Skeletal muscle satellite cell (primary cell): ENCODE results near the gene OPN4.

Experiments used
- H3K27me3 ChIP-seq: 2 replicates; pipeline ENCODE4 v1.7.0; 2013; ENCODE audit warnings: low read length; ENCODE audit not compliant: control insufficient read depth, insufficient read depth
- H3K36me3 ChIP-seq: 2 replicates; pipeline ENCODE4 v1.7.0; 2013; ENCODE audit warnings: mild to moderate bottlenecking, control low read depth, low read length; ENCODE audit not compliant: insufficient read depth
- H3K4me1 ChIP-seq: 2 replicates; pipeline ENCODE4 v1.7.0; 2013; ENCODE audit warnings: low read length; ENCODE audit not compliant: control insufficient read depth, insufficient read depth
- H3K4me2 ChIP-seq: 2 replicates; pipeline ENCODE4 v1.7.0; 2013; ENCODE audit warnings: mild to moderate bottlenecking, low read length
- H3K4me3 ChIP-seq: 2 replicates; pipeline ENCODE4 v1.7.0; 2013; ENCODE audit warnings: low read length
- H3K9ac ChIP-seq: 2 replicates; pipeline ENCODE4 v1.7.0; 2013; ENCODE audit warnings: mild to moderate bottlenecking, low read depth, low read length, moderate library complexity
- H3K9me3 ChIP-seq: replicated peaks from 2 replicates; pipeline ENCODE4 v1.7.0; 2013; ENCODE audit warnings: mild to moderate bottlenecking, control low read depth, low read length

OPN4 gene

DNA sequence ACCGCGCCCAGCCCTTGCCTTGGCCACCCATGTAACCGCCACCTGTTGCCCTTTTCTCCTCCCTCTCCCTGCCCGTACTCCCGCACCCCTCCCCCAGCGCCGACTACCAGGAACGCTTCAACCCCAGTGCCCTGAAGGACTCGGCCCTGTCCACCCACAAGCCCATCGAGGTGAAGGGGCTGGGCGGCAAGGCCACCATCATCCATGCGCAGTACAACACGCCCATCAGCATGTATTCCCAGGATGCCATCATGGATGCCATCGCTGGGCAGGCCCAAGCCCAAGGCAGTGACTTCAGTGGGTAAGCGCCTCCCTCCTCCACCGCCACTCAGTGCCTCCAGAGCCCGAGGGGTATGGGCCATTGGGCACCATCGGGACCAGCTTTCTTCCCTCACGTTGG, 32.6 kb downstream of the OPN4 start:
- H3K27me3 ChIP-seq = peaks cover 32% of the 10 kb centered on the region
- no peaks in the 10 kb centered on the region for H3K9me3 ChIP-seq
- no peak overlapping the region for H3K4me3 ChIP-seq
- H3K4me1 ChIP-seq = peaks cover 11% of the 10 kb centered on the region
- H3K9ac ChIP-seq = no peak overlapping the region
- no peaks in the 10 kb centered on the region for H3K36me3 ChIP-seq
- no peak overlapping the region for H3K4me2 ChIP-seq

DNA sequence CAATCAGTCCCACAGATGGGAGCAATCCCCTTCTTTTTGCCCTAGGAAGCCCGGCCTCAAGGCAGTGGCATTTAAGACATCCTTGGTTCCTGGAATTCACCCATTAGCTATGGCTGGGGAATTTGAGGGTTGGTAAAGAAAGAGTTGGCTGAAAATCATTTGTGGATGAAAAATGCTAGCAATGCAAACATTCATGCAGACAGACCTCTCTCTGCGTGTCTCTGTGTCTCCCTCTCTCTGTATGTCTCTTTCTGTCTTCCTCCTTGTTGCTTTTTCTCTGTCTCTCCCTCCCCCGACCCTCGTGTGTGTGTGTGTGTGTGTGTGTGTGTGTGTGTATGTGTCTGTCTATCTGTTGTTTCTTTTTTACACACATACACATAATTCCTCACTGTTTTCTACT, 33.4 kb downstream of the OPN4 start:
- Histone ChIP-seq H3K27me3 (peaks cover 29% of the 10 kb centered on the region), H3K9ac (no peak overlapping the region), H3K4me3 (no peak overlapping the region), H3K4me2 (no peak overlapping the region), H3K4me1 (peaks cover 11% of the 10 kb centered on the region), H3K36me3 (no peaks in the 10 kb centered on the region), H3K9me3 (no peaks in the 10 kb centered on the region)

DNA sequence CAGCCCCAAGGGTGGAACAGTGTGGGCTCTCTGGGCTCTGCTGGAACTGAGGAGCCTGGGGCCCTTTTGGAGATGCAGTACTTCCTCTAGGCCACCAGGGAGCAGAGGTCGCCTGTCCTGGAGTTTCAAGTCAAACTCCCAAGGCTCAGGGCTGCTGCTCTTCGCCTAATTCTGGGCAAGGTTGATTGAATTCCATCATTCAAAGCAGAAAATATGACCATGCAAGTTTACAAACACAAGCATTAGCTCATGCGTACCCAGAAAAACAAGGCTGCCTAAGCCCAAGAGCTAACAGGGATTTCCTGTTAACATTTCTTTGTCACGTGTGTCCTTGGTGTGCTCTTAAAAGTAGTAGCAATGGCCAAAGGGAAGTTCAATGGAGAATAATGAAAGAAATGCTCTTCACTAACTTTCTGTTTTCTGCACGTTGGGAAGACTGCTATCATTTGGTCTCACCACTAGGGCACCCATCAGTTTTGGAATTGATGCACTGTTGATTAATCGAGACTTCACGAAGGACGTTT, 34.1 kb downstream of the OPN4 start:
- Histone ChIP-seq H3K4me3 (no peak overlapping the region), H3K4me2 (peak overlapping the region; percentile 67), H3K27me3 (peaks cover 22% of the 10 kb centered on the region), H3K4me1 (peaks cover 13% of the 10 kb centered on the region), H3K9ac (no peak overlapping the region), H3K9me3 (no peaks in the 10 kb centered on the region), H3K36me3 (no peaks in the 10 kb centered on the region)

DNA sequence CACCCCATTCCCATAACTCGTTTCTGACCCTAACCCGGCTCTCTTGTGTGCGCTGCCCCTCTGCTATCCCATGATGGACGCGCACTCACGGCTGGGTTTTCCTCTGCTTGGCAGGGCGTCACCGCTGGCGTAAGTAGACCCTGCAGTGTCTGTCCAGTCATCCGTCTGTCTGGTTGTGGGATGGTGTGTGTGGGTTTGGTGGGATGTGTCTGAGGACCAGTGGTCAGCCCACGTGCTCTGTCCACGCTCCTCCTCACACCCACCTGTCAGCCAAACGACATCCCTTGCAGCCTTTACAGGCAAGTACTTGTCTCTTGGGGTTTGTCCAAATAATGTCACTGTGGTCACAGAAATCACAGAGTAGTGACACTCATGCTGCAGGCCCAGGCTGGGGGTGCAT, 34.8 kb downstream of the OPN4 start:
- H3K27me3 ChIP-seq = peaks cover 19% of the 10 kb centered on the region
- no peaks in the 10 kb centered on the region for H3K36me3 ChIP-seq
- no peak overlapping the region for H3K9ac ChIP-seq
- H3K4me1 ChIP-seq = peaks cover 15% of the 10 kb centered on the region
- H3K4me2 ChIP-seq = no peak overlapping the region
- H3K4me3 ChIP-seq = no peak overlapping the region
- H3K9me3 ChIP-seq = no peaks in the 10 kb centered on the region

DNA sequence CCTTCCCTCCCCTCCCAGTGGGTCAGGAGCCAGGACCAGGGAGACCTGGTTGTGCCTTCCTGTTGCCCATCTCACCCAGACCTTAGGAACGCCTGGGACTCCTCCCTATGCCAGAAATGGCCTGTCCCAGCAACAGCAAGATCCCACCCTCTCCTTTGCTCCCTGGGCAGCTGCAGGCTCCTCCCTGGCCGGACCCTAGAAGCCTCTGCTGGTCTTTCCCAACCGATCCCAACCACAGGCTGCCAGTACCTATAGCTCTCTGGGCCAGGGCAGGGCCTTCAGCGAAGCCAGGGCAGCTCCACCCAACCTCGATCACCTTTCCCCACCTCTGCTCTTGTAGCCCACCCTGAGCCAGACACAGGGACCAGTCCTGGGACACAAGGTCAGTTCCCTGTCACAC, 35.9 kb downstream of the OPN4 start:
- Histone ChIP-seq H3K36me3 (no peaks in the 10 kb centered on the region), H3K4me1 (peaks cover 12% of the 10 kb centered on the region), H3K9ac (no peak overlapping the region), H3K4me2 (no peak overlapping the region), H3K9me3 (no peaks in the 10 kb centered on the region), H3K27me3 (peaks cover 14% of the 10 kb centered on the region), H3K4me3 (no peak overlapping the region)

DNA sequence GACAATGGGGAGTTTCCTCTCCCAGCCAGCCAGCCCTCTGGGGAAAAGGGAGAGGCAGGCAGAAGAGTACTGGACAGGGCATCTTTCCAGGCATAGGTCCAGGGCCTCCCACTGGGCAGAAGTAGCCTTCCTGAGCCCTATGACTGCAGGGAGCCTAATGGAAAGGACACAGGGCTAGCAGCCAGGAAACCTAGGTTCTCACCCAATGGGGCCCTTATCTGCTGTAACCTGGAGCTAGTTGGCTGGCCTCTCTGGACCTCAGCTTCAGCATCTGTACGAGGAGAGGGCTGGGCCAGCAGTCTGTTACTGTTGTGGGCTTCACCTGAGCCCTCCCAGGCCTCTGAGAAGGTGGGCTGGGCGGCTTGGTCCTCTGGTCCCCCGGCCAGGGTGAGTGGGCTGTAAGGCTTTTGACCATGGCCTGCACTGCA, 36.3 kb downstream of the OPN4 start:
- H3K4me1 ChIP-seq = peaks cover 12% of the 10 kb centered on the region
- no peaks in the 10 kb centered on the region for H3K9me3 ChIP-seq
- peaks cover 10% of the 10 kb centered on the region for H3K27me3 ChIP-seq
- no peaks in the 10 kb centered on the region for H3K36me3 ChIP-seq
- H3K4me3 ChIP-seq = no peak overlapping the region
- H3K4me2 ChIP-seq = no peak overlapping the region
- no peak overlapping the region for H3K9ac ChIP-seq

DNA sequence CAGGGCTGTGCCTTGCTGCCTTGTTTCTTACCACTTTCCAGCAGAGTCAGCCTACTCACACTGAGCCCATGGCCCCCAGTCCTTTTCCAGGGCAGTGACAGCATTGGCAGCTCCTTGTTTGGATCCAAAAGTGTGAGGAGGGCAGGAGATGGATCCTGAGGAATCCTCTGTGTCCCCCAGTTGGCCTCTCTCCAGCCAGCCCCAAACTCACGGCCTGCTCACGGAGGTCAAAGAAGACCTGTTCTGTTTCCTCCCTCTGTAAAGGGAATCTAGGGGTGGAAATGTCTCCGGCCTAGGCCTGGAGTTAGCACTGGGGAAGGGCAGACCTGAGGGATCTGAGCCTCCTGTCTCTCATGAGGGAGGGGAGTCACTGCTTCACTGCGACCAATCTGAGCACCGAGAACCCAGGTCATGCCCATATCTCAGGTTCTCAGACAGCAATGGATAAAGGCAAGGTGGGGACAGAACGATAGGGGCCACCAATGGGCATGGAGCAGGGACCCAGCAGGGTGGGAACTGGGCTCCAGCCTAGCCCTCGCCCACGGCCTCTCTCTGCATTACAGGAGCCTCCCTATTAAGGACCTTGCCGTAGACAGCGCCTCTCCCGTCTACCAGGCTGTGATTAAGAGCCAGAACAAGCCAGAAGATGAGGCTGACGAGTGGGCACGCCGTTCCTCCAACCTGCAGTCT, 37.1 kb downstream of the OPN4 start:
- H3K9me3 ChIP-seq = no peaks in the 10 kb centered on the region
- no peaks in the 10 kb centered on the region for H3K36me3 ChIP-seq
- H3K4me2 ChIP-seq = no peak overlapping the region
- H3K27me3 ChIP-seq = peaks cover 9% of the 10 kb centered on the region
- H3K9ac ChIP-seq = no peak overlapping the region
- no peak overlapping the region for H3K4me3 ChIP-seq
- peaks cover 12% of the 10 kb centered on the region for H3K4me1 ChIP-seq

DNA sequence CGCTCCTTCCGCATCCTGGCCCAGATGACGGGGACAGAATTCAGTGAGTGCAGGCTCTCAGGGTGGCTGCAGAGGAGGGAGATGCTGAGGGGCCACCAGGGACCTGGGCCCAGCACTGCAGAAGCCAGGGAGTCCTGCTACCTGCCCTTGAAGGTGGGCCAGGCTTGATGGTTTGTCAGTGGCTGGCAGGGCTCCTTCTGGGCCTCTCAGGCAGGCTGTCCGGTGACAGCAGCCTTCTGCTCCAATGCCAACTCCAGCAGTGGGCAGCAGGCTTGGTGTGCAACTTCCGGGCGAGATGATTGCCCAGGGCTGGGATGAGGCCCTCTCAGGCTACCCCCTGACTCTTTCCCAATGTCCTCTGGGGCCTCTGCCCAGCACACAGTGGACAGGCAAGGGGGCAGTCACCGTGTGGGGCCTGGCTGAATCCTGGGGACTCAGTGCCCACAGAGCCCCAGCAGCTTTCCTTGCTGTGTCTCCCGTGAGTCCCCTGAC, 37.7 kb downstream of the OPN4 start:
- Histone ChIP-seq H3K4me1 (peaks cover 12% of the 10 kb centered on the region), H3K4me3 (no peak overlapping the region), H3K4me2 (no peak overlapping the region), H3K27me3 (peaks cover 12% of the 10 kb centered on the region), H3K9me3 (no peaks in the 10 kb centered on the region), H3K36me3 (no peaks in the 10 kb centered on the region), H3K9ac (no peak overlapping the region)

DNA sequence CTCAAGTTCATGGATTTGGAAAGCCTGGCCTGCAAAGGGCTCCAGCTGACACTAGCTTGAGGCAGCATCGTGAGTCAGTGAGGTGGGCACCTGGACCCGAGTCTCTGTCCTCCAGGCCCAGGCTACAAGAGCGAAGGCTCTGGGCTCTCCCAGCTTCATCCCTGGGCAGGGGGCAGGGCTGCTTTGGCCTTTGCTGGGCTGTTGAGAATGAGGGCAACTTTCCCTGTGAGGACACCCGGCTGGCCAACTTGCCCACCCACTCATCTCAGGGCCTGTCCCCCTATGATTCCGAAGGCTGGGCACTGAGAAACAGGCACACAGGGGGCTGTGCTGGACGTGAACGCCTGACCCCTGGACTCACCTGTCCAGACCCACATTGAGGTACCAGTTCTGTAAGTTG, 38.3 kb downstream of the OPN4 start:
- no peak overlapping the region for H3K4me3 ChIP-seq
- H3K27me3 ChIP-seq = peaks cover 12% of the 10 kb centered on the region
- no peak overlapping the region for H3K4me2 ChIP-seq
- H3K9me3 ChIP-seq = no peaks in the 10 kb centered on the region
- H3K4me1 ChIP-seq = peaks cover 12% of the 10 kb centered on the region
- no peaks in the 10 kb centered on the region for H3K36me3 ChIP-seq
- no peak overlapping the region for H3K9ac ChIP-seq

DNA sequence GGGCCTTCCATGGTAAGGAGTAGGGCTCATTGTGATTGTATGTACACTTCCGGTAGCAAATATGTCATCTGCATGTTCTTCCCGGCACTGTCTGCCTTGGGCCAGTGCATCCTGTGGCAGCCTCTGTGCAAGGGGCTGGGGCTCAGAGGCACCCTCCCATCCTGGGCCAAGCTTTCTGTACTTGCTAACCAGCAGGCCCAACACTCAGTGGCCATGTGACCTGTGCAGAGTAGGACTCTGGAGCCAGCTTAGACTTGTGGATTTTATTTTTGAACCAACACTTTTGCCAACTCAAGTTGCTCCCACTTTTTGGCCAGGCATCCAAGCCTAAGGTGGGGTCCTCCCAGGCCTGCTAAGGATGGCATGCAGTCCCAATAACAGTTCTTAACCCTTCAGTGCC, 38.9 kb downstream of the OPN4 start:
- Histone ChIP-seq H3K9me3 (no peaks in the 10 kb centered on the region), H3K4me2 (no peak overlapping the region), H3K27me3 (peaks cover 12% of the 10 kb centered on the region), H3K4me1 (peaks cover 7% of the 10 kb centered on the region), H3K4me3 (no peak overlapping the region), H3K36me3 (no peaks in the 10 kb centered on the region), H3K9ac (no peak overlapping the region)

DNA sequence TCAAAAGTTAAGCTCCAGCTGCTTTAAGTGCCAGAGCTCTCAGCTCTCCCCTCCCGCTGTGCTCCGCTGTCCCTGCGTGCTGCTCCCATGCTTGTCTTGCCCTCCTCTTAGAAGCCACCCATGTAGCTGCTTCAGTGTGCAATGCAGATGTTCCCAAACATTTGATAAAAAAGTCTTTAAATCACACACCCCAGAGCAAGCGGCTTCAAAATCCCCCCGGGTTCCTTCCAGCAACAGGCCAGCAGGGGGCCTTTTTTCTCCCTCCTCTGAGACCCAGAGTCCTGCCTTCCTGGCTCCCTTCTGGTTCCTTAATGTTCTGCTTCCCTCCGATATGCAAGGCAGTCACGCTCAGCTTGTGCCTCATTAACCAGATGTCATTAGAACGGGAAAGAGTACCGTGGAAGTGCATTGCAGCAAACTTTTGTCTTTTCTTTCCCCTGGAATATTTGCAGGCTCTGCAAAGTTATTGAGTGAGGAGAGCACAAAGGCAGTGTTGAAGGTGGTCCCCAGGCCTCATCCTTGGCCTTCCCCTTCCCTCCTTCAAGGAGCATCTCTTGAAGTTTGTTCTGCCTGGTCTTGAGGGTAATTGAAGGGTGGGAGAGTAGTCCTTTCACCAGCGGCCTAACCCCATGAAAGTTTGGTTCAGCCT, 39.5 kb downstream of the OPN4 start:
- peaks cover 12% of the 10 kb centered on the region for H3K27me3 ChIP-seq
- H3K9ac ChIP-seq = no peak overlapping the region
- H3K4me2 ChIP-seq = no peak overlapping the region
- H3K4me1 ChIP-seq = peaks cover 4% of the 10 kb centered on the region
- H3K9me3 ChIP-seq = no peaks in the 10 kb centered on the region
- no peaks in the 10 kb centered on the region for H3K36me3 ChIP-seq
- H3K4me3 ChIP-seq = no peak overlapping the region
